Glomerular endothelial cell (primary cell): ENCODE results near the gene CPEB3. TPM values are rescaled to one million over a fixed set of nuclear protein-coding genes. Genes with fewer than 3 reads are reported as not detected.
A peak's percentile ranks its signal among the peaks of the same experiment; 100 is the strongest.
"Not testable (repeated sequence)": the region's sequence is repeated elsewhere in the genome, so short reads cannot be mapped to it uniquely, and the experiment has no call there.

Experiments
- DNase-seq: peaks from one replicate; pipeline ENCODE4 v3.0.0-alpha.2; 2011; ENCODE audit warnings: low read depth, low spot score; ENCODE audit errors: extremely low read depth
- total RNA-seq: library from RNA; depleted of rRNA; stranded (reverse); fragments of >200 nt; gene quantifications from 2 replicates; pipeline ENCODE4 v1.2.3, GENCODE V29; 2015

The CPEB3 gene
- 0.63 and 1.6 TPM in 2 replicates for total RNA-seq

DNA sequence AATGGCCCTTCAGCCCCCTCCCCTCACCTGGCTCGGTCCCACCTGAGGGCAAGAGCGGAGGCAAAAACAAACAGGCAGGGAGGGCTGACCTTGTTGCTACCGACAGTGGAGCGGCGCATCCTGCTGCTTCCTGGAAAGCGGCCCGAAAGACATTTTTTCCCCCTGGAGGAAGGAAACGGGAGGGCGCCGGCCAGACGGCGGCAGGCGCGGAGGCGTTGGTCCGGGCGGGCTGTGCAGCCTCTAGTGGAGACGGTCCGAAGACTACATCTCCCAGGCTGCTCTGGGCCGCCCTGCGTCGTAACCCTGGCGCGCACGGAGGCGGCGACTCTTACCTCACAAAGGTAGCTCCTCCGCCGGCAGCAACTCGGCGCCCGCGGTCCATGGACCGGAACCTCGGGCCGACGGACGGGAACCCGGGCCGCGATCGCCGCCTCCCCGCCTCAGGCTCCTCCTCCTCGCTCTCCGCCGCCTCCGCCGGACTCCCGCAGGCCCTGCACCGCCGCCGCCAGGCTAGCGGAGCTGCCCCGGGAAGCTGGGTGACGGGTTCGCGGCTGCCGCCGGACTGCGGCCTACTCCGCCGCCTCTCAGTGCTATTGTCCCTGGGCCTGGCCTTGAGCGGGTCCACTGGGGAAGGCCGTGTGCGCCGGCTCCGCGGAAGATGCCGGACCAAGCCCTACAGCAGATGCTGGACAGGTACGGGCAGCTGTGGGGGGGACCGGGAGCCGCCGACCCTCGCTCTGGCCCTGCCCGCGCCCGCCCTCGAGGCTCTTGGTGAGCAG lies at the start of gene CPEB3, which contains the start of gene MARCHF5:
CPEB3 (minus strand) TSS at position 242 of the 779 bp plus-strand sequence. CDS start 50,728 bp downstream, outside the sequence.
MARCHF5 (plus strand) TSS at position 331 of the 779 bp plus-strand sequence; CDS start at position 659, 328 bp downstream.
- DNase-seq, result peak; percentile 36

DNA sequence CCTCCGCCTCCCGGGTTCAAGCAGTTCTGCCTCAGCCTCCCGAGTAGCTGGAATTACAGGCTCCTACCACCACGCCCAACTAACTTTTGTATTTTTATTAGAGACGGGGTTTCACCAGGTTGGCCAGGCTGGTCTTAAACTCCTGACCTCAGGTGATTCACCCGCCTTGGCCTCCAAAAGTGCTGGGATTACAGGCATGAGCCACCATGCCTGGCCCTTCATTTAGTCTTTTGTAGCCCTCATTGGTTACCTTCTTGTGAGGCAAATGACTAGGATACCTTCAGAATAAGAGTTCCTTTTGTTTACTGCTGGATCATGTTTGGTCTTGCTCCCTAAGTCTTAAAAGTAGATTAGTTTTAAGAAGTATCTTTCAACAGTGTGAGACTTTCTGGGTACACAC lies 39.0 kb upstream of the CPEB3 start:
- not testable (repeated sequence) for DNase-seq

DNA sequence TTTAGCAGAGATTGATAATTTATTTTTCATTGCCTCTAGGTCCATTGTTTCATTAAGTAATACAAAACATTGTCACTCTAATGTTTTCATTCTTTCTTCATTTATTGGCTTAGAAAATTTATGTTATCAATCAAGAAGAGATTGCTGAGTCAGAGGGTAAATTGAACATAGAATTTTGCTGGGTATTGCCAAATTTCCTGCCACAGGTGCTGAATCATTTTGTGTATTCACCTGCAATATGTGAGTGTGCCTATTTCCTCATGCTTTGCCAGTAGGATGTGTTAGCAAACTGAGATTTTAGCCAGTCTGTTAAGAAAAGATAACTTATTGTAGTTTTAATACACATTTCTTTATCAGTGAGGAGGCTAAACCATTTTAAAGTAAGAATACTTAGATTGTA lies 38.1 kb upstream of the CPEB3 start:
- DNase-seq, result no peak

DNA sequence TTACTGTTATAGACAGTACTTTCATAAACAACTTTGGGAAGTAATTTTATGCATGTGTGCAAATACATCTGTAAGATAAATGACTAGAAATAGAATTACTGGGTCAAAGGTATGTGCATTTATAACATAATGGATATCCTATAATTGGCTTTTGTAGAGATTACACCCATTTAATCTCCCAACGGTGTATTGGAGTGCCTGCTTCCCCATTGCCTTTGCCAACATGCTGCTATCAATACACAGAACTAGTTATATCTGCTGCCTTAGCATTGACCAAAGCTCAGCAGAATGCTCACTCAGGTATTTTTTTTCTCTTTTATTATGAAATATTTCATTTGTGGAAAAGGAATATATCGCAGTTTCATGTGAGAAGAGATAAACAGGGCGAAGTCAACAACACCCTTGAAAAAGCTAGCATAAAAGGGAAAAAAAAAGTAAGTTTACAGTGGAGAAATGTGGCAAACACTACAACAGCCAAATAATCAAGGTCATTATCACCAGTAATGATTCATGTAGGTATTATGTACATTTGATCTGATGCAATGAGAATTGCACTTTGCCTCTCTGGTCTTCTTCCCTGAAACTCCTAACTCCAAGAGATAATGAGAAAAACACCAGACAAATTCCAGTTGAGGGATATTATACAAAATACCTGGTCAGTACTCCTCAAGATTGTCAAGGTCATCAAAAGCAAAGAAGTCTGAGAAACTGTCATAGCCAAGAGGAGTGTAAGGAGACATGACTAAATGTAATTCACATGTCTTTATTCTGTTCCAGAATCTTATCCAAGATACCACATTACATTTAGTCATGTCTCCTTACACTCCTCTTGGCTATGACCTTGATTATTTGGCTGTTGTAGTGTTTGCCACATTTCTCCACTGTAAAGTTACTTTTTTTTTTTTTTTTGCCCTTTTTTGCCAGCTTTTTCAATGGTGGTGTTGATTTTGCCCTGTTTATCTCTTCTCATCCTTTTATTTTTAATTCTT lies 36.9 kb upstream of the CPEB3 start:
- DNase-seq, result no peak

DNA sequence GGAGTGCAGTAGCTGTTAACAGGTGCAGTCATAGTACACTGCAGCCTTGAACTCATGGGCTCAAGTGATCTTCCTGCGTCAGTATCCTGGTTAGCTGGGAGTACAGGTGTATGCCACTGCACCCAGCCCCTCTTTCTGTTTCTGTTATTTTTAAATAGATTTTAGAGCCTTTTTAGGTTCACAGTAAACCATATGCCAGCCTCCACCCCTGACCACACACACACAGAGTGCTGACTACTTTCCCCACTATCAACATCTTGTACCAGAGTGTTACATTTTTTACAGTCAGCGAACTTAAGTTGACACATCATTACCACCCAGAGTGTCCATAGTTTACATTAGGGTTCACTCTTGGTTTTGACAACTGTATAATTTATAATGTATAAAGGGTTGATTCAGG lies 32.2 kb upstream of the CPEB3 start:
- DNase-seq, result no peak

DNA sequence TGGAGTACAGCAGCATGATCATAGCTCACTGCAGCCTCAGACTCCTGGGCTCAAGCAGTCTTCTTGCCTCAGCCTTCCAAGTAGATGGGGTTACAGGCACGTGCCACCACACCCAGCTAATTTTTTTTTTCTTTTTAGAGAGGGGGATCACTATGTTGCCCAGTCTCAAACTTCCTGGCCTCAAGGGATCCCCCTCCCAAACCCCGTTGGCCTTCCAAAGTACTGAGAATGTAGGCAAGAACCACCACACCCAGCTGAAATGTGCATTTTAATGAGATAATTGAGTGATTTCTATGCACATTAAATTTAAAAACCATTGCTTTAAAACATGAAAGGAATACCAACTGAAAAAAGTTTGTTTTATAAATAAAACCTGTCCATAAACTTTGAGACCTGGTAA lies 25.7 kb upstream of the CPEB3 start:
- DNase-seq, result no peak

DNA sequence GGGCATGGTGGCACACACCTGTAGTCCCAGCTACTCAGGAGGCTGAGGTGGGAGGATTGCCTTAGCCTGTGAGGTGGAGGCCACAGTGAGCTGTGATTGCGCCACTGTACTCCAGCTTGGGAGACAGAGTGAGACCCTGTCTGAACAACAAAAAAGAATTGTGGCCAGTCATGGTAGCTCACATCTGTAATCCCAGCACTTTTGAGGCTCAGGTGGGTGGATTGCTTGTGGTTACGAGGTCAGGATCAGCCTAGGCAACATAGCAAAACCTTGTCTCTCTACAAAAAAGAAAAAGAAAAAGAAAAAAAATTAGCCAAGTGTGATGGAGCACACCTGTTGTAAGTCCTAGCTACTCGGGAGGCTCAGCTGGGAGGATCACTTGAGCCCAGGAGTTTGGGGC lies 22.9 kb upstream of the CPEB3 start:
- no peak for DNase-seq

DNA sequence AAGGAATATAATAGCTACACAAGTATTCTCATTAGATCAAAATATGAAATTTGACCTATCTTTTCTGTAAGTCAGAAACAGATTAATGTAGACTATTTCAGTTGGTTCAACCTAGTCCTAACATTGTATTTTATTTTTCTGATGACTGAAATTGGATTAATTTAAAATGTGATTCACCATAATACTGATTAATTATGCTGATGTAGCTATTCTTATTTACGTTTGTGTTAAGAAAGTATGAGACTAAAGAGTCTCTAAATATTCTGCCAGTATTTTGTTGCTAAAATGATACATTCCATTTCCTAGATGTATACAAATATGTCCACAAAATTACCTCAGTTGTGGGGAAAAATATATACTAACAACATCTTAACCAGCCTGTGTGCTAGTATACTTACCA lies 18.4 kb upstream of the CPEB3 start:
- no peak for DNase-seq

DNA sequence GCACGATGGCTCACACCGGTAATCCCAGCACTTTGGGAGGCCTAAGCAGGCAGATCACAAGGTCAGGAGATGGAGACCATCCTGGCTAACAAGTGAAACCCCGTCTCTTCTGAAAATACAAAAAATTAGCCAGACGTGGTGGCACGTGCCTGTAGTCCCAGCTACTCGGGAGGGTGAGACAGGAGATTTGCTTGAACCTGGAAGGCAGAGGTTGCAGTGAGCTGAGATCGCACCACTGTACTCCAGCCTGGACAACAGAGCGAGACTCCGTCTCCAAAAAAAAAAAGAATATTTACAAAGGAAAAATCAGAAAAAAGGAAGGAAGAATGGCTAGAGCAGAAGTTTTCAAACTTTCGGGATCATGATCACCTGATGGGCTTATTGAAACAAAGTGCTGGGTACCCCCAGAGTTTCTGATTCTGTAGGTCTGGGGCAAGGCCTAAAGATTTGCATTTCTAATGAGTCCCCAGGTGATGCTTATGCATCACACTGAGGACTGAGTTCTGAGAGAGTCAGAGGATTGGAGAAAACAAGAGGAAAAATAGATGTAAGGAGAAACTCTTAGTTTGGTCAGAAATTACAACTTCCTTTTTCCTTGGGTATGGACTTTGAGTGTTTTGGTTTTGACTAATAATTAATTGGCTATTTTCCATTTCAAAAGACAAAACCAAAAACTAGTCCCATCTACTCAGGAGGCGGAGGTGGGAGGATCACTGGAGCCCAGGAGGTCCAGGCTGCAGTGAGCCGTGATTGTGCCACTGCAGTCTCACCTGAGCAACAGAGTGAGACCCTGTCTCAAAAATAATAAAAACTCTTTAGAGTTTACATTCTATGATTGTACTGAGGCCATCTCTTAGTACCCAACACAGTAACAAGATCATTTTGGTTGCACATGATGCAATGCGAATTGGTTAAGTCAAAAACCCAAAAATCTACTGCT lies 14.5 kb upstream of the CPEB3 start:
- no peak for DNase-seq

DNA sequence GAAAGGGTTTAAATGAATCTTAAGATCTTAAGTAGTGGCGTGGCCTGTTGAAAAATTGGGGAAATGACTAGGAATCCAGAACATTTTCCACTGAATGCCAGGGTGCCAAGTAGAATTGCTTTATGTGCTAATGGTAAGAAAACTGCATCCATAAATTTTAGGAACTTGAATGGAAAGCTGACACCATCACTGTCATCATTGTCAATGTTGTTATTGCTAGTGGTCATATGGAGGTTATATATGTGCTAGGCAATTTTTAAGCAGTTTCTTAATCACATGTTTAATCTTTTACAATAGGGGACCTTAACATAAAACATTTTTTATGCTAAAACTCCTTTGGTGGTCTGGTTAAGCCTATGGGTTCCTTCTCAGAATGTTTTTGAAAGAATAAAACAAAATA lies 13.2 kb upstream of the CPEB3 start:
- DNase-seq, result no peak

DNA sequence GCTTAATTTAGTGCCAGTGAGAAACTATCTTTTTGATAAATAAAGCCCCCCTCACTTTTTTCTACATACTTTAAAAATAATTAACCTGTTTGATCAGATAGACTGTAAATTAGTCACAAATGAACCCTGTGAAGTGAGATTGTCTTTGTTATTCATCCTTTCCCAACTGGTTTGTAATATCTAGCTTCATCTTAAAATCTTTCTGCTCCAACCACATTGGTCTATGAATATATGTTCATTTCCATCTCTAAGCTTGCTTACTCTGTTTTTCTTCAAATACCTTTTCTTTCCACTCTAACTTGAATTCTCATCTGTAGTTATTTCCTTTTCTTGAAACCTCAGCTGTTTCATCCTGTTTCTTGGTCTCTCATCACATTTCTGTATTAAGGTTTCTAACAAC lies 12.2 kb upstream of the CPEB3 start:
- DNase-seq, result no peak

DNA sequence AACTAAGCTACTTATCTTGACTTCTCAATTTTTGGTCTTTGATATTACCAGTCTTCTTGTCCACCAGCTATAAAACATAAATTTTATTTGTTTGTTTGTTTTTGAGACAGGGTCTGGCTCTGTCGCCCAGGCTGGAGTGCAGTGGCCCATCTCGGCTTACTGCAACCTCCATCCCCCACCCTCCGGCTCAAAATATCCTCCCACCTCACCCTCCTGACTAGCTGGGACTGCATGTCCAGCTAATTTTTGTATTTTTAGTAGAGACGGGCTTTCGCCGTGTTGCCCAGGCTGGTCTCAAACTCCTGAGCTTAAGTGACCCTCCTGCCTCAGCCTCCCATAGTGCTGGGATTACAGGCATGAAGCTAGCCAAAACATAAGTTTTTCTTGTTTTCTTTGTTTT lies 7.6 kb upstream of the CPEB3 start:
- DNase-seq, result no peak

DNA sequence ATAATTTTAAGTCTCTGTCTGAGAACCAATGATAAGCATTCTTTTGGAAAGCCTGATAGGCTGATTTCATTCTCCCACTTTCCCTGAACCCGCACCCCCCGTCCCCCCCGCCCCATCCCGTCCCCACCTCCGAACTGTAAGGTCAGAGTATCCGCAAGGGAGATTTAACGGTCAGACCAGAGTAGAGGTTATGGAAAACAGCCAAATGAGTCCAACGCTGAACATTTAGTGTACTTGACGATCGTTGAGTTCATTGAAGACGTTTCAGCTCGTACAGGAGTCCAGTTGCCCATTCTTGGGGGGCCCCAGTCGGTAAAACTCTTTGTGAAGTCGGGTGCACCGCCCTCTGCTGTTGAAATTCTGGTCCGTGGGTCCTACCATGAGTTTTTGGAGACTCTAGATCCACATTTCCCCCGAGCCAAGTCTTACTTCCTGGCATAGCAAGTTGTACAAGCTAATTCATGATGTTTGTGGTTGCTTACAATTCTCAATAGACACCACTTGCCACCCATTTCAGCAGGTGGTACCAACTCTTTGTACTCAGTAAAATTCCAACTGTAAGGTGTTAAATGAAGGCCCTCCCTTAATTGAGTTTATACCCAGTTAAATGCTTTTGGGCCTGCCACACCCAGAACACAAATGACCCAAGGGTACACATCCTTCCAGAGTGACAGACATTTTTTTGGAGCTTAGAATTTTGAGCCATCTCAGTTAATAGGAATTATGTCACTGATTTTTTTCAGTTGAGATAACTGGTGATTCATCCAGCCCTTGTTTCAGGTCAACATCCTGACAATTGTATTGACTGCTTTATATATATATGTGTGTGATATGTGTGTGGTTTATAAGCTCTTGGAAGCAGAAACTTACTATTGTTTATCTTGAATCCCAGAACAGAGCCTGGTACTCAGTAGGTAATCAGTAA lies 1.3 kb upstream of the CPEB3 start:
- DNase-seq, result peak; percentile 31

DNA sequence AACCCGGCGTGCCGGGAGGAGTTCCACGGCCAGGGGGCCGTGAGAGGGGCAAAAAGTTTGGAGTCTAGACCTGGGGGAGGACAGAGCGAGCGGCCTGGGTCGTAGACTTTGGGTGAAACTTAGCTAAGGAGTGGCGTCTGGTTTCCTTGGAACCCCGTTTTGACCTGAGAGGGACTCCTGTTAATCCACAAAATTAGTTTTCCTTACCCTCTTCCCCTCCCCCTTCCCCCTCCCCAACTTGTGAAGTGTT lies 663 bp upstream of the CPEB3 start:
- no peak for DNase-seq

DNA sequence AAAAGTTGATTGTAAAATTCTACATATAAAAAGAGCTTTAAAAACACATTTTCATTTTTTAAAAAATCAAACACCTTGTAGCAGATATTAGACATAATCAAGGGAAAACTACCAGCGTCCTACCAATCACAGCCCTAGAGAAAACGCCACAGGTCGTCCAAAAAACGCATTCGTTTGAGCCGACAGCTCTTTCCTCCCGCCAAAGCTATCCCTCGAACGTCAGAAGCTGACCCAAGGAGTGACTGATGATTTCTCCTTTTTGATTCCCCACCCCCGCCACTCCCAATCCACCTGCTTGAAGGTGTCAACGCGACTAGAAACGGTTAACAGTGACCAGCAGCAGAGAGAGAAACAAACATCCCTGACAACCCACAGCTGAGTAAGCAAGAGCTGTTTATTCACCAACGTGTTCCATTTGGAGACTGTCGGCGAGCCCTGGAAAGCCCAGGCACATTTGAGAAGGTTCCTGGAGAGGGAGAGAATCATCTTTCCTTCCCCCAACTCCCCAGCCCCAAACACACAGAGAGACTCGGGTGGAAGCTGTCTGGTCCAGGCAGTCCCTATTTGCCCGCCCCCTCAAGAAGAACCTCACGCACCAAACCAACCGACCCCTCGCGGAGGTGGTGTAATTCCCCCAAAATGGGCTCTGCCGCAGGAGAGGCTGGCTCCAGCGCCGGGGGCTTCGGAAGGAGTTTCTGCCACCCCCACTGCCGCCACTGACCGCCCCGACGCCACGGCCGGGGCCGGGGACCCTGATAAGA lies 622 bp downstream of the CPEB3 start:
- no peak for DNase-seq

DNA sequence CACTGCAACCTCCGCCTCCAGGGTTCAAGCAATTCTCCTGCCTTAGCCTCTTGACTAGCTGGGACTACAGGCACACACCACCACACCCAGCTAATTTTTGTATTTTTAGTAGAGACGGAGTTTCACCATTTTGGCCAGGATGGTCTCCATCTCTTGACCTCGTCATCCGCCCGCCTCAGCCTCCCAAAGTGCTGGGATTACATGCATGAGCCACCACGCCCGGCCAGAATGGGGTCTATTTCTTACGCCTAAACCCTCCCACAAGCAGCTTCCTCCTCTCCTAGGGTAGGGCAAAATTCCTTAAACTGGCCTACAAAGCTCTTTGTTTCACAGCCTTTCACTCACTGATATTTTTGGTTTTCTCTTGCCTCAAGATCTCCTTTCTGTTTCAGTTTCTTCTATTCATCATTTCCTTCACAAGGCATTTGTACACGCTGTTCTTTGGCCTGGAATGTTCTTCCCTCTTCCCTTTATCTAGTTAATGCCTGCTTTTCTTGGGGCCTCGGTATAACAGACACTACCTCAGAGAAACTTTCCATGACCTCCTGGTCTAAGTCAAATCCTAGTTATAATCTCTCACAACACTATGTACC lies 6.7 kb downstream of the CPEB3 start:
- DNase-seq, result no peak

DNA sequence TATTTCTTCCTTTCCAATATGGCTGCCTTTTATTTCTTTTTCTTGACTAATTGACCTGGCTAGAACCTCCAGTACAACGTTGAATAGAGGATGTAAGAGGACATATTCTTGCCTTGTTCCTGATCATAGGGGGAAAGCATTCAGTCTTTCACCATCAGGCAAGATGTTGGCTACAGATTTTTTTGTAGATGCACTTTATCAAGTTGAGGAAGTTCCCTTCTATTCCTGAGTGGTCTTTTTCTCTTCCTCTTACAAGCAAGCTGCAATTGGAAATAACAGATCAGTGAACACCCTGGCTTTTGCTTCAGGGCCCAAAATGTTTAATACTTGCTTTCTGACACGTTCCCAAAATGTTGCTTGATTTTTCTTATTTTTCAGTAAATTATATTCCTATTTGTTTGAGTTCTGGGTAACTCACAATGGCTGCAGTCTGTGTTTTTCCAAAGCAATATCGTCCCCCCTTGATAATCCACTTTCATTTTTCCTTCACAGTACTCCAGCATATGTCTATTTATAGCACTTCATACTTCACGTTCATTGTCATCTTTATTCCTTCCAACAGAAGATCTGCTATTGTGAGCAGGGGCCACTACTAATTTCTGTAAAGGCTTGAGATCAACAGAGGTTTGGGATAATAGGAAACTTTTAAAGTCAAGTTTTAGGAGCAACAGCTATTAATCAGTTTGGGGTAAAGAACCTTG lies 11.7 kb downstream of the CPEB3 start:
- no peak for DNase-seq

DNA sequence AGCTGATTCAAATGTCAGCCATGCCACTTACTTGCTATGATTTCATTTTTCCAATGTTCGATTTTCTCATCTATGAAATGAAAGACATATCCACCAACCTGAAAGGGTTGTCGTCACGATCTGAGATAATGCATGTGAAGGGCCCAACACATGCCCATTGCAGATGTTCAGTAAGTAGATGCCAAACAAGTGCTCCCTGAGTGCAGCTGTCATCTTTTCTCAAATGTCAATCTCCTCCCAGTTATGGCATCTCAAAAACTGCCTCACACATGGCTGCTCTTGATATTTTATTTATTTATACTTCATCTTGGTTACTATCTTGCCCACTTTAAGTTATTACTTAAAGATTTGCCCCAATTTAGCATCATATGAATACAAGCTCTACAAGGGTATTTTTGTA lies 16.8 kb downstream of the CPEB3 start:
- DNase-seq, result no peak
